H1 (cell line): Measurements from ENCODE around the gene PLEKHA1. TPM values are rescaled to one million over a fixed set of nuclear protein-coding genes. Genes with fewer than 3 reads are reported as not detected.

Experiments used
- CTCF ChIA-PET: fragments of 300-600 bp; sonication (Branson Sonifier 250); formaldehyde crosslinking; loops from one replicate; lab custom pipeline; 2021; ENCODE audit not compliant: partially characterized antibody; lab: Charles Lee
- POLR2A ChIA-PET: fragments of 300-600 bp; sonication (Branson Sonifier 250); formaldehyde crosslinking; loops from one replicate; lab custom pipeline; 2021; ENCODE audit warnings: inconsistent platforms; ENCODE audit not compliant: partially characterized antibody; lab: Charles Lee
- DNase-seq, 2 experiments: peaks; one replicate each; pipeline versions ENCODE4 v3.0.0 to v3.0.0-alpha.2; 2010 to 2022; ENCODE audit warnings: low spot score in 2 of 2, low read depth in 1 of 2, mixed read lengths in 1 of 2
- FAIRE-seq: peaks from 2 replicates; lab custom pipeline; 2011; peaks lifted over from hg19 to GRCh38; lab: Jason Lieb, UNC
- H2AFZ ChIP-seq: 2 replicates; pipeline ENCODE4 v1.8.1; 2012; ENCODE audit warnings: low read length, inconsistent platforms
- H2AK5ac ChIP-seq: 2 replicates; pipeline ENCODE4 v1.6.1; 2013; ENCODE audit warnings: low read depth, low read length
- H2BK120ac ChIP-seq: replicated peaks from 2 replicates; pipeline ENCODE3; 2013; ENCODE audit warnings: low read depth, low read length, inconsistent platforms
- H2BK12ac ChIP-seq: 2 replicates; pipeline ENCODE4 v1.6.1; 2013; ENCODE audit warnings: low read depth, low read length
- H2BK15ac ChIP-seq: 2 replicates; pipeline ENCODE4 v1.6.1; 2013; ENCODE audit warnings: low read length
- H2BK20ac ChIP-seq: 2 replicates; pipeline ENCODE4 v1.6.1; 2013; ENCODE audit warnings: low read length
- H2BK5ac ChIP-seq: 2 replicates; pipeline ENCODE4 v1.6.1; 2013; ENCODE audit warnings: low read depth, low read length
- H3K14ac ChIP-seq: 2 replicates; pipeline ENCODE4 v1.6.1; 2013; ENCODE audit warnings: inconsistent platforms; ENCODE audit not compliant: insufficient read length
- H3K18ac ChIP-seq: 2 replicates; pipeline ENCODE4 v1.6.1; 2013; ENCODE audit warnings: low read length; ENCODE audit errors: extremely low read depth
- H3K23ac ChIP-seq: 2 replicates; pipeline ENCODE4 v1.6.1; 2013; ENCODE audit warnings: inconsistent platforms; ENCODE audit not compliant: insufficient read length
- H3K23me2 ChIP-seq: 2 replicates; pipeline ENCODE4 v1.6.1; 2013; ENCODE audit warnings: low read depth, low read length
- H3K27ac ChIP-seq: 2 replicates; pipeline ENCODE4 v1.6.1; 2011; ENCODE audit warnings: low read depth, low read length, inconsistent platforms
- H3K27me3 ChIP-seq, 4 experiments: replicated peaks in 1 of 4; 1 replicate in 1 of 4; 2 replicates in 3 of 4; pipeline versions ENCODE4 v1.6.1 to v1.8.1; 2011 to 2013; ENCODE audit warnings: low read length in 3 of 4, mild to moderate bottlenecking in 3 of 4, inconsistent platforms in 2 of 4, mixed read lengths in 2 of 4, moderate library complexity in 1 of 4; ENCODE audit not compliant: control insufficient read depth in 3 of 4, insufficient read depth in 3 of 4; ENCODE audit errors: extremely low read depth in 1 of 4
- H3K36me3 ChIP-seq, 4 experiments: 2 replicates each; pipeline versions ENCODE4 v1.6.1 to v1.8.1; 2011 to 2013; ENCODE audit warnings: mild to moderate bottlenecking in 4 of 4, low read length in 3 of 4, moderate library complexity in 2 of 4, control low read depth in 1 of 4, inconsistent platforms in 1 of 4; ENCODE audit not compliant: insufficient read depth in 4 of 4, control insufficient read depth in 2 of 4
- H3K4ac ChIP-seq: replicated peaks from 2 replicates; pipeline ENCODE3; 2013; ENCODE audit warnings: low read length, low read depth, mixed read lengths, inconsistent platforms; ENCODE audit not compliant: insufficient read length
- H3K4me1 ChIP-seq, 4 experiments: replicated peaks in 1 of 4; 1 replicate in 1 of 4; 2 replicates in 3 of 4; pipeline versions ENCODE4 v1.6.1 to v1.8.1; 2011 to 2013; ENCODE audit warnings: low read length in 3 of 4, inconsistent platforms in 2 of 4, mixed read lengths in 1 of 4; ENCODE audit not compliant: insufficient read depth in 4 of 4, control insufficient read depth in 3 of 4
- H3K4me2 ChIP-seq, 2 experiments: 2 replicates each; pipeline versions ENCODE4 v1.6.1 to v1.8.1; 2011 to 2013; ENCODE audit warnings: low read depth in 2 of 2, low read length in 2 of 2, control low read depth in 1 of 2, inconsistent platforms in 1 of 2, mild to moderate bottlenecking in 1 of 2; ENCODE audit not compliant: insufficient read depth in 1 of 2
- H3K4me3 ChIP-seq, 4 experiments: fragments of 200-600, 300-600 bp in 1 of 4; sonication (generic), shearing (Covaris generic), sonication (Bioruptor Twin) in 1 of 4; 2 replicates each; pipeline versions ENCODE4 v1.5.1 to v1.8.1; 2011 to 2016; ENCODE audit warnings: low read length in 4 of 4, low read depth in 3 of 4, control low read depth in 2 of 4, inconsistent platforms in 2 of 4, mild to moderate bottlenecking in 2 of 4, mixed read lengths in 1 of 4, moderate library complexity in 1 of 4; ENCODE audit not compliant: insufficient read depth in 2 of 4; ENCODE audit errors: extremely low read depth in 1 of 4
- H3K56ac ChIP-seq: replicated peaks from 2 replicates; pipeline ENCODE3; 2013; ENCODE audit warnings: low read depth, mild to moderate bottlenecking, mixed read lengths, low read length, inconsistent platforms; ENCODE audit not compliant: insufficient read length
- H3K79me1 ChIP-seq: 2 replicates; pipeline ENCODE4 v1.6.1; 2013; ENCODE audit warnings: low read depth, low read length, control low read depth
- H3K79me2 ChIP-seq, 2 experiments: 2 replicates each; pipeline versions ENCODE4 v1.6.1 to v1.8.1; 2012 to 2013; ENCODE audit warnings: low read length in 2 of 2, mild to moderate bottlenecking in 2 of 2, inconsistent platforms in 1 of 2; ENCODE audit not compliant: insufficient read depth in 2 of 2, control insufficient read depth in 1 of 2
- H3K9ac ChIP-seq, 4 experiments: replicated peaks in 1 of 4; 1 replicate in 1 of 4; 2 replicates in 3 of 4; pipeline versions ENCODE4 v1.6.1 to v1.8.1; 2011 to 2013; ENCODE audit warnings: low read depth in 3 of 4, low read length in 3 of 4, control low read depth in 2 of 4, mild to moderate bottlenecking in 2 of 4, moderate library complexity in 2 of 4, inconsistent platforms in 1 of 4; ENCODE audit errors: extremely low read depth in 1 of 4
- H3K9me3 ChIP-seq, 2 experiments: 2 replicates each; pipeline versions ENCODE4 v1.6.1 to v1.8.1; 2012 to 2013; ENCODE audit warnings: mild to moderate bottlenecking in 2 of 2, moderate library complexity in 2 of 2, control low read depth in 1 of 2, inconsistent platforms in 1 of 2, low read depth in 1 of 2, low read length in 1 of 2, mixed read lengths in 1 of 2; ENCODE audit not compliant: insufficient read depth in 2 of 2
- H4K20me1 ChIP-seq, 2 experiments: replicated peaks in 1 of 2; 2 replicates each; pipeline versions ENCODE3 to v1.8.1; 2011 to 2013; ENCODE audit warnings: inconsistent platforms in 2 of 2, low read length in 2 of 2, mild to moderate bottlenecking in 1 of 2; ENCODE audit not compliant: insufficient read depth in 2 of 2, control insufficient read depth in 1 of 2
- H4K5ac ChIP-seq: 2 replicates; pipeline ENCODE4 v1.6.1; 2013; ENCODE audit warnings: low read length, low read depth, mixed read lengths, inconsistent platforms; ENCODE audit not compliant: insufficient read length
- H4K8ac ChIP-seq: 2 replicates; pipeline ENCODE4 v1.8.0; 2013; ENCODE audit warnings: mild to moderate bottlenecking, moderate library complexity, low read length, inconsistent platforms; ENCODE audit not compliant: insufficient read depth; ENCODE audit errors: extremely low read depth
- H4K91ac ChIP-seq: replicated peaks from 2 replicates; pipeline ENCODE3; 2013; ENCODE audit warnings: low read length, mixed read lengths, inconsistent platforms; ENCODE audit not compliant: insufficient read length
- HDAC6 ChIP-seq: IDR thresholded peaks from one replicate; pipeline ENCODE4 v1.7.1; 2012; ENCODE audit warnings: low read depth, mild to moderate bottlenecking, inconsistent platforms, low read length, moderate library complexity
- KDM4A ChIP-seq: IDR thresholded peaks from one replicate; pipeline ENCODE4 v1.7.1; 2012; ENCODE audit warnings: low read depth, mild to moderate bottlenecking, moderate library complexity, low read length, inconsistent platforms; ENCODE audit not compliant: severe bottlenecking
- POLR2A ChIP-seq, 2 experiments: IDR thresholded peaks; 1 replicate in 1 of 2; 2 replicates in 1 of 2; pipeline ENCODE4 v1.6.1; 2011; ENCODE audit warnings: low read depth in 2 of 2, low read length in 2 of 2, mild to moderate bottlenecking in 2 of 2; ENCODE audit errors: control extremely low read depth in 1 of 2
- POLR2AphosphoS5 ChIP-seq: IDR thresholded peaks from 2 replicates; pipeline ENCODE4 v1.6.1; 2011; ENCODE audit warnings: low read depth, low read length
- RBBP5 ChIP-seq: IDR thresholded peaks from 2 replicates; pipeline ENCODE4 v1.7.1; 2012; ENCODE audit warnings: low read depth, mild to moderate bottlenecking, inconsistent platforms, low read length, moderate library complexity, borderline replicate concordance
- SP2 ChIP-seq: IDR thresholded peaks from 2 replicates; pipeline ENCODE4 v1.6.1; 2012; ENCODE audit warnings: mild to moderate bottlenecking, low read length, inconsistent platforms
- SRF ChIP-seq: IDR thresholded peaks from 2 replicates; pipeline ENCODE4 v1.6.1; 2011; ENCODE audit warnings: mild to moderate bottlenecking, low read depth, low read length, moderate library complexity
- WGBS, 2 experiments: shearing (Covaris generic) in 1 of 2; methylation state at CpG; one replicate each; pipeline versions ENCODE4 v1.1.6 to v1.1.7; 2013 to 2015; ENCODE audit warnings: low lambda C conversion rate in 2 of 2, mixed read lengths in 2 of 2, inconsistent platforms in 1 of 2, low coverage in 1 of 2, missing lambda C conversion rate in 1 of 2; ENCODE audit not compliant: insufficient replicate concordance in 2 of 2, insufficient coverage in 1 of 2, insufficient read length in 1 of 2; ENCODE audit errors: extremely low coverage in 1 of 2, missing lambda C conversion rate in 1 of 2; 5-methylcytosine and 5-hydroxymethylcytosine counted together
- polyA plus RNA-seq, 7 experiments: library from polyadenylated mRNA; depleted of rRNA in 3 of 7; stranded (reverse) in 5 of 7; unstranded in 2 of 7; fragments of >200 nt in 5 of 7; fragments of 200-250 nt in 2 of 7; gene quantifications; 1 replicate in 5 of 7; 2 replicates in 1 of 7; 4 replicates in 1 of 7; pipeline versions ENCODE4 v1.2.1 to v1.2.3, GENCODE V29; 2011 to 2013; ENCODE audit warnings: missing spikeins in 2 of 7, mixed read lengths in 2 of 7
- total RNA-seq: library from RNA; stranded (reverse); fragmentation: NEBNext Ultra II Directional; extraction: Animal tissue kit (Norgen Biotek cat#: 25700); gene quantifications from 2 replicates; pipeline ENCODE4 v1.2.1, GENCODE V29; 2021

The PLEKHA1 gene
- total and polyA plus RNA-seq, 2 of the 8 experiments (the other 6 are each of a cell fraction or from before 2014, with no cell fraction given): 15.6 to 39.7 TPM

DNA sequence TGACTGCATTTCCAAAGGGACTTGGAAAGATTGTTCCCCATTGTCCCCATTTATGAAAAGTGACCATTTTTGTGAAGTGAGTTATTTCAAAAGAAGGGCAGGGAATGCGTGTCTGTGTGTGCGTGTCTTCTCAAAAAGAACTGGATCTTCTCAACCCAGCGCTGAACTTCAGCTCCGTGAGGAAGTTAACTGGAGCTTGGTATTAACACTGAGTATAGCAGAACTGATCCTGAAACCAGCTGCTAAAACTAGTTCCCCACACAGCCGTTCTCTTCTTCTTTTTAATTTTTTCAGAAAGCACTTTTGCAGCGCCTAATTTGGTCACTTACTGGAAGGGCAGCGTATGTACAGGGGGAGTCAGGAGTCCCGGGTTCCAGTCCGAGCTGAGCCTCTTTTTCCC is 45.8 kb upstream of the PLEKHA1 start:
- Histone ChIP-seq H3K23ac (no peak overlapping the region), H2BK15ac (no peak overlapping the region)
- 89% methylated on average over 8 of the region's 9 CpGs; no CpG with 5 or more reads in 1 of the 2 experiments for WGBS, 2 experiments

More for the DNA sequence above, 45.8 kb upstream of the PLEKHA1 start:
- H2BK12ac ChIP-seq: no peak overlapping the region
- no peak overlapping the region for H4K91ac ChIP-seq
- no peak overlapping the region for H2BK120ac ChIP-seq
- no peak overlapping the region for H3K4me3 ChIP-seq
- ChIA-PET CTCF (interaction anchor here (0.5 to 2.5 kb wide), 11 partner anchors 11 to 237 kb away, joined by 3 to 7 read pairs (median 3); no protein-coding TSS in a partner anchor), POLR2A (no interaction called here)
- no peak overlapping the region for H2AK5ac ChIP-seq
- no peak overlapping the region for H4K5ac ChIP-seq
- H3K9me3 ChIP-seq: no peaks in the 10 kb centered on the region
- no peak for DNase-seq
- H3K36me3 ChIP-seq: no peaks in the 10 kb centered on the region
- TF ChIP-seq RBBP5: no peak
- no peak for TF ChIP-seq KDM4A
- no peak for TF ChIP-seq SP2
- no peak for TF ChIP-seq HDAC6
- TF ChIP-seq POLR2A (IDR thresholded peaks at IDR 0.05; ENCODE audit: control extremely low read depth in 1 of 2, low read depth in 2 of 2, low read length in 2 of 2): no peak
- TF ChIP-seq SRF: no peak
- no peak for TF ChIP-seq POLR2AphosphoS5
- no peak for FAIRE-seq
- no peak overlapping the region for H2BK20ac ChIP-seq
- no peak overlapping the region for H3K14ac ChIP-seq
- no peaks in the 10 kb centered on the region for H4K20me1 ChIP-seq
- peaks cover 0 to 5% (median 3%) of the 10 kb centered on the region in 4 experiments; a peak in 5 of 7 replicates for H3K4me1 ChIP-seq
- no peak overlapping the region for H3K27ac ChIP-seq
- H2AFZ ChIP-seq: no peak overlapping the region
- no peak overlapping the region for H3K9ac ChIP-seq
- H3K56ac ChIP-seq: no peak overlapping the region
- no peaks in the 10 kb centered on the region for H3K79me2 ChIP-seq
- H3K4me2 ChIP-seq: no peak overlapping the region
- H4K8ac ChIP-seq: no peak overlapping the region
- no peak overlapping the region for H2BK5ac ChIP-seq
- H3K27me3 ChIP-seq: no peaks in the 10 kb centered on the region
- no peak overlapping the region for H3K4ac ChIP-seq
- H3K23me2 ChIP-seq: no peaks in the 10 kb centered on the region
- no peak overlapping the region for H3K18ac ChIP-seq
- H3K79me1 ChIP-seq: no peaks in the 10 kb centered on the region
